G401.6 (cell line): ENCODE measurements around the gene SLC18A2.

Experiments used
- FAIRE-seq: peaks from 2 replicates; lab custom pipeline; 2012; peaks lifted over from hg19 to GRCh38; lab: Jason Lieb, UNC

Gene SLC18A2

DNA sequence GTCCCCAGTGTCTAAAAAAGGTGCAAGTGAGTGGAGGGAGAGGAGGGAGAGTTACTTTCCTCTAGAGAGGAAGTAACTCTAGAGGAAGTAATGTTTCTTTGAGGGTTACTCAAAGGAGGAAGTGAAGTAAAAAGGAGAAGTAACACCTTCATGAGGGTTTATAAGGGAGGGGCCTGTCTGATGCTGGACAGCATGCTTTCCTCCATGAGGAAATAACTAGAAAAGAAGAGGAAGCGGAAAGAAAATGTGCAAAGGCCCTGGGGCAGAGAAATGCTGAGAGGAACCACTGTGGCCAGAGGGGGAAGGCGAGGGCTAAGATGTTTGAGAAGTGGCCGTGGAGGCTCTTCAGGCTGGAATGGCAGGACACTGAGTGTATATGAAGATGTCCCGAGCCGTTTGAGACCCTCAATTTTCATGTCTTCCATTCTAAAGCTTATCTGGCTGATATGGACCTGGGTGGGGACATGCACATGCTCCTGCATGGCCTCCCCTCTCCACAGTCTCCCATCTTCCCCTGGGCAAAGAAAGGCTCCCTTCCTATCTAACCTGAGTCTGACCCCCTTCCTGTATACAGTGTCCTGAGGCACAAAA lies 3.4 kb upstream of the SLC18A2 start:
- no peak for FAIRE-seq

DNA sequence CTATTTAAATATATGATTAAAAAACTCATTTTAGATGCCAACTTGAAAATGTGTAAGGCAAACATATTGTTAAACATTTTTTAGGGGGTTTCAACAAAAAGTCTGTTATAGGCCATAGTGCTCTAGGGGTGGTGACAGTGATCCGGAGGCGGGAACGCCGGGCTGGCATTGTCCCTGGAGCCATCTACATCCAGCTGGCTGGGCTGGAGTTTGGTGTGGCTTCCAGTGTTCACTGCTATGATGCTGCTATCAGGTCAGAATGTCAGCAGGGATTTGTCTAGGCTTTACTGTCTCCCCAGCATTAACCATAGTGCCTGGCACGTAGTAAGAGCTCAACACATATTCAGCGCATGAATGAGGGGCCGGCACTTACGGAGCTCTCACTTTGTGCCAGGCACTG lies 1.9 kb upstream of the SLC18A2 start:
- FAIRE-seq = no peak

DNA sequence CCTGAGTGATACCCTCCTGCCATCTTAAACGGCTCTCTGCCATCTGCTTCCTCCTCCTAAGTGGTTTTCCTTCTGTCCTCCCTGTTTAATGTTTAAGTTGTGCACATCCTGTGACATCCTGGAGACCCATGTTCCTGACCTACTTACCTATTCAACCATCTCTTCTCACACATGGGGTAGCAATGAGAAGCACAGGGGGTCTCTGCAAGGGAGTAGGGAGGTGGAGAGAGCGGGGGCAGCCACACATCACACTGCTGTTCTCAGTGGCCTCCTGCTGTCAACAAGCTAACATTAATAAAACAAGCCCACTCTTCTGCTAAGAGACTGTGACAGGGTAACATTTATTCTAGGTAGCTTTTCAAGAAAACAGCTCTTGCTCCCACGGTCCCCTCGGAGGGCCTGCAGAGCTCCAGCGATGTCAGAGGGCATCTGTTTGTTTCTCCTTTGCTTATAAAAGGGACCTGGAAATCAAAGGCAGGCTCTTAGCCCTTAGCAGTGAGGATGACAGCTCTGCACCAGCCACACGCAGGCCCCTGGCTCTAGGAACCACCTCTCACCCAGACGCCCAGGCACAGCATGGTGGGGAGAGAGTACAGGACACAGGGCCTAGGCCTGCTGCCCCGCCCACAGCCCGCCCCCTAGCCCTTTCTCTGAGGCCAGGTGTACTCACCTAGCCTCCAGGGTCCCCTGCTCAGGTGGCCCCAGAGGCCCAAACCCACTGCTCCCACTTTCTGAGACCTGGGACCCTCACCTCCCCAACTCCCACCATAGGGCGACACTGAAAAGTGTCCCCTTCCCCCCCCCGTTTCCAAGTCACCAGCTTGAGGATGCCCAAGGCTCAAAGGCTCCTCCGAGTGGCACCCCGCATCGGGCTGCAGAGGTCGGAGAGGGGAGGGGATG lies 943 bp upstream of the SLC18A2 start:
- FAIRE-seq = no peak

DNA sequence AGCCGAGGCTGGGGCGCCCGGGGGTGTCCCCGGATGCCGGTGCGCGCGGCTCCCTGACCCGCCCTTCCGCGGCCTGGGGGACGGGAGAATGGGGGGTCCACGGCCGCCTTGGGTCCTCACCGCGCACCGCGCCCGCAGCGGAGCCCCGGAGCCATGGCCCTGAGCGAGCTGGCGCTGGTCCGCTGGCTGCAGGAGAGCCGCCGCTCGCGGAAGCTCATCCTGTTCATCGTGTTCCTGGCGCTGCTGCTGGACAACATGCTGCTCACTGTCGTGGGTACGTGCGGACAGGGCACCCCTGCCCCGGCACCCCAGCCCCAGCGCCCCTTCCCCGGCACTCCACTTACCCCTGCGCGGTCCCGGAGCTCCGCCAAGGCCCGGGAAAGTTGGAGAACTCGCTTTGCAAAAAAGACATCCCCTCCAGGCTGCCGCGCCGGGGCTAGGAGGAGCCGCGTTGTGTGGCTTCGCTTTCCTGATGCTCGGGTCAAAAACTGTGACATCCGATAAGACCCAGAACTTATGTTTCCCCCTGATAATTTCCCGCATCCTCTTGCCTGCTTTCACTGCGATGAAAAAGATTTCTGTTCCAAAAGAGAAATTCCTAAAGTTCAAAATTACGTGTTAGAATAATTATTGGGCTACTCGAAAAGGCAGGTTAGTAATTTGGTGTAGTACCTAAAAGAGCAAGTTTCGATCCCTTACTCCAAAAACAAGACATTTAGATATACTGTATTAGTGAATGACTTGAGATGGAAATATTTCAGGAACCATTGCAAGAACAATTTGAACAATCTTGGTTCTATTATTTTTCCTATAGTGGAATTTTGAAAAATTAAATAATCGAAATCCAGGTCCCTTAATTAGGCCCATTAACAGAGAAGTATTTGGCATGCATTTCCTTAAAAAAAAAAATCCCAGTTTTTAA lies 888 bp downstream of the SLC18A2 start:
- no peak for FAIRE-seq

DNA sequence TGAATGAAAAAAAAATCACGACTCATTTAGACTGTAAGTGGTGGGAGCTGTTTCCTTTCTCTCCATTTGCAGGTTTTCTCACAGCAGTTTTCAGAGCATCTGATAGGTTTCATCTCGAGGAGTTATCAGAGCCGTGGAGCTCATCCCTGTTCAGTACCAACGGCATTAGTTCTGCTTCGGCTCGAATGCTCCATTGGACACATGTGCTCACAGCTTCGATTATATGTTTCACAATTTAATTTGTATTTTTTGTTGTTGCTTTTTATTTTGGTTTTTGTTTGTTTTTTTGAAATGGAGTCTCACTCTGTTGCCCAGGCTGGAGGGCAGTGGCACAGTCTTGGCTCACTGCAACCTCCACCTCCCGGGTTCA lies 1.5 kb downstream of the SLC18A2 start:
- no peak for FAIRE-seq

DNA sequence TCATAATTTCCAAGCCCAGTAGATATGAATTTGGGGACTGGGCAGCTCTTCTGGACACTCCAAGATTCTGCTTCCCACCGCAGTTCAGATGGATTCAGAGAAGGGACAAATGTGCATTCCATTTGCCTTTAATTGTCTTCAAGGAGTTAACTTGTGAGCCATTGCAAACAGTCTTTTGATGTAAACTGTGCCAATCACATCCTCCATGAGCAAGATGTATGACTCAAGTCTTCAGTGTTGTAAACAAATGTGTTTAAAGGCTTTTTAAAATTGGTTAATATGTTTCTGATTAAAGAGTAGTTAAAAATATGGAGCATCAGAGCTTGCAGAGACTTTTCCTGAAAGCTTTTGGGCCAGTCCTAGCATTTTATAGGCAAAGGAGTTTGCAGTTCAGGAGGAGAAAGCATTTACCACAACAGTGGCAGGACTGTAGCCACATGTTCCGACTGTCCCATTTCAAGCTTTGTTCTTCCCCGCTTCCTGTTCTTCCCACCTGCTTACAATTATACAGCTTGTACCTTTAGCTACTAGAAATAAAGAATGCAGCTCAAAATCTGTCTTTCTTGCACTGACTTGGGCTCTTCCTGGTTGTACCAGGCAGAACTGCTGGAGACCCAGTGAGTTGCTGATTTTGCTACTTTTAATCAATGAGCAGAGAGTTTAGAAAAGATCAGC lies 6.2 kb downstream of the SLC18A2 start:
- FAIRE-seq = no peak

DNA sequence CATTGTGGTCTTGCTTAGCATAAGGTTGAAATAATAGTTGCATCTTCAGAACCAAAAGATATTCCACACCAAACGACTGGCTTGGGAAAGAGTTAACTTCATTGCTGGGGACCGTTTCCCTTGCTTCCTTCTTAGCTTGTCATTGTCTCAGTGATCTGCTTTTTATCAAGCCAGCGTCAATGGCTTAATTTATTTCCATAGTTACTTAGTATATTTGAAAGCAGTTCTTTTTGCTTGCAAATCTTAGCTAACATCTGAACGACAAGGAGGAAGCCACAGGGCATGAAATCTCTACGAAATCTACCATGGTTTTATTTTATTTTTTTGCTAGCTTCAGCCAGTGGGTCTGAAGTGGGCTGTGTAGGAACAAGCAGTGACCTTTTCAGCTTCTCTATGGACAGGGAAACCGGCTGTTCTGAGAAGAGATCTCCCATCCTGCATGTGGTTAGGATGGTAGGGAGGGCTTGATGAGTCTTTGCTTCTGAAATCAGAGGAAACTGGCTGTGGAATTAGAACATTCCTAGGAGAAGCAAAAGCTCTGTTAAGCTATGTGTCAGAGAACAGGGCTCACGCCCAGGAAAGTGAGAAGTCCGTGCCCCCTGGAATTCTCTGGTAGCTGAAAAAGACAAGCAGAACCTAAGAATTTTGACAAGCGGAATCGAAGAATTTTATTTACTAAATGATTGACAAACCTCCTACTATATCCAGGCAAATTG lies 8.0 kb downstream of the SLC18A2 start:
- no peak for FAIRE-seq

DNA sequence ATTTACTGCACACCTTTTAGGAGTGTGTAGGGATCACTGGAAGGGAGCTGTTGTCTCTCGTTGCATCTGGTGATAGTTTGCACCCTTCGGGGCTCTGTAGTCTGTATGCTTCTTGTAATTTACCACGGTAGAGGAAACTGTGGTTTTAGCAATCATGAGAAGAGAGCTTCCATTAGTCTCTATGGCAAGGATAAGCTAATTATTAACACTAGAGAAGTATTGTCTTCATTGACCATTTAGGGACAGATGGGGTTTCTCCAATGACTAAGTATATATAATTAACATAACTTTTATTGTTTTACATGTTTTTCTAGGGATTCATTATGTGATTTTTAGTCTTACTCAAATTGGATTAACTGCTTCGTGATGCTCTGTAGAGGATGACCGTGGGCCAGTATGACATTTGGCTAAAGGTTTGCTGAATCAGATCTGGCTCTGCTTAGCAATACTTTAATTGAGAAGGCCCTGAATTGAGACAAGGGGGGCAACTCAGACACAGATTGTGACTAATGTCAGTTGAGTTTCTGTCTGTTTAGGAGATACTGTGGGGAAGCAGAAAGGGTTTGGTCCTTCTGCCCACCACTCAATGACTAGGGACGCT lies 8.7 kb downstream of the SLC18A2 start:
- no peak for FAIRE-seq

DNA sequence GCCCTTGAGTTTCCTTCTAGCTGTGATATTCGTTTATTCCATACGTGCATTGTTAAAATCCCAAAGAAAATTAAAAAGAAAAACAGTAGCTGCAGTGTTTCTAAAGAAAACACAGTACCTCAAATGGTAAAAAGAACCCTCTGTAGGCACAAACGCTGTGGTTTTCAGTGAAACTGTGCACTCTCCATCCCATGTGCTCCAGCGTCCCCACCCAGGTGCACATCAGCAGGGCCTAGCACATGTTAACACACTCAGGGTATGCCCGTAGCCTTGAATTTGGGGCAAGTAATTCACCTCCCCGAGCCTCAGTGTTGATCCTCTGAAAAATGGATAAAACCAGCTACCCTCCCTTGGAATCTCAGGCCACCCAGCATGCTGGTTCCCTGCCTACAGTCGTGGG lies 9.5 kb downstream of the SLC18A2 start:
- no peak for FAIRE-seq

DNA sequence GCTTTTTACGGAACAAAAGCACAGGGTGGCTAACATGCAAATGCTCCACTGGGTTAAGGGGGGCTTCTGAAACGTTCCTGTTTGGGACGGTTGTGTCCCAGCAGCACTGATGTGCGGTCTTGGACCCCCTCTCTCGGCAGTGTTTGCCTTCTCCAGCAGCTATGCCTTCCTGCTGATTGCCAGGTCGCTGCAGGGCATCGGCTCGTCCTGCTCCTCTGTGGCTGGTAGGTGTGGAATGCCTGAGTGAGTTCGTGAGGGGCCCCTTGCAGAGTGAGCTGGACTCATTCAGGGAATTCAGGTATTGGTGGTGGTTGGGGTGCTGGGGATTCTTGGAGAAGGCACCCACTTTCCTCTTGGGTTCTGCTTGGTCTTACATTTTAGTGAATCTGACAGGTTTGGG lies 13.0 kb downstream of the SLC18A2 start:
- FAIRE-seq = no peak

DNA sequence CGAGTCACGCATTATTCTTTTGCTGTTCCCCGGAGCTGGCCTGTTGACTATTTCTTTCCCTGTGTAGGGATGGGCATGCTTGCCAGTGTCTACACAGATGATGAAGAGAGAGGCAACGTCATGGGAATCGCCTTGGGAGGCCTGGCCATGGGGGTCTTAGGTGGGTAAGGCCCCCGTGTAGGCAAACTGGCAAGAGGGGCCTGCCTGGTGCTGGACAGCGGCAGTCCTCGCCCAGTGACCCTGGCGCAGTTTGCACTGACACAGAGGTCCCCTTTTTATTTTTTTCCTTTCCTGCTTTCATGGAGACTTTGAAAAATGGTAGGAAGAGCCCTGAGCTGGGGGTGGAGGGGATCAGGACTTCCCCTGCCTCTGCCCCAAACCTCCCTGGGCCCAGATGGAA lies 13.4 kb downstream of the SLC18A2 start:
- FAIRE-seq = no peak

DNA sequence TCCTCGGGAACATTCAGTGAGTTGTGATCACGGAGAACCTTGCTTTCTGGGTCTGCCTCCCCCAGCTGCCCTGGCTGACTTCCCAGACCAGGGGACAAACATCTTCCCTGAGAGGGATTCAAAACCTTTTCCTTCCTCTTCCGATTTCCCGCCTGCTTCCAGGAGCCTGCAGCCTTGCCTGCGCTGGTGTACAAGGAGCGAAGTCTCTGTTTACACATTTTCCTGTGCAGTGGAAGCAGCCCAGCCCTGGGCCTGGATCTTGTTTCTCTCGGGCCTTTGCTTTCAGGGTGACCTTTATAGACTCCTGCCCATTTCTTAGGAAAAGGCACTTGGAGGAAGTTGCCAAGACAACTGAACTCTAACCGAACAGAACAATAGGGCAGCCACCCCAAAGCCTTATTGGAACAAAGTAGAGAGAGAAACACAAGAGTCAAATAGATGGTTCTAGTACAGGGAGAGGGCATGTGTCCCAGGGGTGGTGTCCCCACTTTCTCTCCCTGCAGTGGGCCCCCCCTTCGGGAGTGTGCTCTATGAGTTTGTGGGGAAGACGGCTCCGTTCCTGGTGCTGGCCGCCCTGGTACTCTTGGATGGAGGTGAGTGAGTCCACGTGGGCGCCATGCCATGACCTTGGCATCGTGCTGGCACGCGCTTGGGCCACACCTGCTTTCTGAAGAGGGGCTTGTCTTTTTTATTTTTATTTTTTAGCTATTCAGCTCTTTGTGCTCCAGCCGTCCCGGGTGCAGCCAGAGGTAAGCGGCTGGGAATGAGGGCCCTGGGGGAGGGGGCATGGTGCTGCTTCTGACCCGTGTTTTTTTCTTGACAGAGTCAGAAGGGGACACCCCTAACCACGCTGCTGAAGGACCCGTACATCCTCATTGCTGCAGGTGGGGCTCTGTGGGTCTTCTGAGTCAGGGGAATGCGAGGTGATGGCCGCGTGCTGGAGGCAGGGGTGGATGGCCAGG lies 14.1 kb downstream of the SLC18A2 start:
- FAIRE-seq = no peak

DNA sequence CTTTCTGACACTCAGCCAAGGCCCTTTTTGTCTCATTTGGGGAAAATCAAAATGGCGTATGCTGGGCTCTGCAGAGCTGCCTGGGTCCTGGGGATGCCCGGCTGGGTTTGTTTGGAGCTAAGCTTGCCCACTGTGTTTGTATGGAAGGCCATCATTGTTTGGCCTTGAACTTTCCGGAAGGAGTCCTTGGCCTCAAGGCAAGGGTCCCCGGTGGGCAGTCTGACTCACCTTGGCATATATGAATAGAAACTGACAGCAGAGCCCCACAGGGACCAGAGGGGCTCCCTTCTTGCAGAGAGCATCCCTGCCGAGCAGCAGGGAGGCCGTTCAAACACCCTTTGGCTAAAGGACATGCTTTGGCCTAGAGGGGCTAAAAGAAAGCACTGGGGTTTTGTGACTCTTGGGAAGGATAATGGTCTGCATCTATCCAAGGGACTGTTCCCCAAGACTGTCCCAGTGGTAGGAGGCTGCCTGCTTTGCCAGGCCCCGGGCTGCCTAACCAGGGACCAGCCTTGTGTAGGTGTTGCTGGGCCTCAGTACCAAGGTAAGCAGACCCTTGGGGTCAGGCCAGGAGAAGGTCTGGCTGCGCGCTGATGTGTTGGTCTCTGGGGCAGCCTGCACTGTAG lies 15.0 kb downstream of the SLC18A2 start:
- FAIRE-seq = no peak

DNA sequence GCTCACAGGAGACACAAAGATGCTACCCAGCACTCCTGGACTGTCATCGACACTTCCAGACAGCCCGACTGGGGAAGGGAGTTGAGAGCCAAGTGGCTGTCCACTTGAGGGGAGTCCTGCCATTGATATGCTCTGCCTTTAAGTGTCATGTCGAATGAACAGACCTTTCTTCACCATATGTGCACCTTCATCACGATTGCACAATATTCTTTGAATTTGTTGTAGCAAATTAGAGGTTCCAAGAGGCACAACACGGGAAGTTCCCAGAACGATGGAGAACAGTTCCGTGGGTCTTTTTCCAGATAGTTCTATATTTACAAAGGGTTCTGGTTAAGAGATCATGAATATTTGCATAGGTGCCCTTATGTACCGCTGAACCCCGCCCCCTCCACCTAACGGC lies 16.0 kb downstream of the SLC18A2 start:
- no peak for FAIRE-seq

DNA sequence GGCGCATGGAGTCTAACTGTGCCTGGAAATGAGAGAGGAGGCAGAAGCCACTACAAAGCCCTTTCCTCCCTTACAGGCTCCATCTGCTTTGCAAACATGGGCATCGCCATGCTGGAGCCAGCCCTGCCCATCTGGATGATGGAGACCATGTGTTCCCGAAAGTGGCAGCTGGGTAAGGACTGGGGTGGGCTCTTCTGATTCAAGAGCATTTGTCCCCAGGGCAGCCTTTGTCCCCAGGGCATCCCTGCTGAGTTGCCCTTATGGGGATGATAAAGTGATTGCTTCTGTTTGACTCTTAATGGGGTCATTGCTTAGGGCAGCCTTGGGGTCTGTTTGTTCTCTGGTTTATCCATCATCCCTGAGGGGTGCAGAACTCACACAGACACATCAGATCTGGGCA lies 16.8 kb downstream of the SLC18A2 start:
- FAIRE-seq = no peak

DNA sequence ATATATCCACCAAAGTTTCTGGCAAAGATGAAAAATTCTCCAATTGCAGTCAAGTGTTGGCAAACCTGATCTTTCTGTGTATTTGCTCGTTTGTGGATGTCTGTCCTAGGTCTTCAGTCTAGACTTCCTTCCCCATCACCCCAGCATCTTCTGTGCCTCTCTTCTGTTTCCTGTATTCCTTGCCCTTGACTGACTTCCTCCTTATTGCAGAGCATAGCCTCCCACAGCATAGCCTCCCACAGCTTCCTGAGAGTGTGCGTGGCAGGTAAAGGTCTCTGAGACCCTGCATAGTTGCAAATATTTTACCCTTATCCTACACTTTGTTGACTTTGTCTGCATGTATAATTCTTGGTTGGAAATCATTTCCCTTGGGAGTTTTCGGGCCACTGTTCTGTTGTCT lies 18.4 kb downstream of the SLC18A2 start:
- no peak for FAIRE-seq

DNA sequence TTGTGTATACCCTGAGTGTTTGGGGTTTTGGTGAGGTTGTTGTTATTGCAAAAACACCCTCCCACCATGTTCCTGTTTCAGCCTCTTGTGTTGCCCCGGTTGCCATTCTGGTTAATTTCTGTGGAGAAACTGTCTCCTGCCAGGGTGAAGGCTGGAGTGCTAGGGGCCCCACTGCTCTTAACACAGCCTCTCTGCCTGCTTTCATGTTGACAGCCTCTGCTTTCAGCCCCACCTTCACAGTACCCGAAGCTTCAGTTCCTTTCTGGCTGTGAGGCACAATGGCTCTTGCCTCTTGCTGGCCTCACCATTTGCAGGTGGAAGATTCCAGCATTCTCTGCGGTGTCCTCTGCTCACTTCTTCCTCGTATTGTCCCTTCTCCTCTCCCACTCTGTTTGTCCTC lies 19.2 kb downstream of the SLC18A2 start:
- FAIRE-seq = no peak

DNA sequence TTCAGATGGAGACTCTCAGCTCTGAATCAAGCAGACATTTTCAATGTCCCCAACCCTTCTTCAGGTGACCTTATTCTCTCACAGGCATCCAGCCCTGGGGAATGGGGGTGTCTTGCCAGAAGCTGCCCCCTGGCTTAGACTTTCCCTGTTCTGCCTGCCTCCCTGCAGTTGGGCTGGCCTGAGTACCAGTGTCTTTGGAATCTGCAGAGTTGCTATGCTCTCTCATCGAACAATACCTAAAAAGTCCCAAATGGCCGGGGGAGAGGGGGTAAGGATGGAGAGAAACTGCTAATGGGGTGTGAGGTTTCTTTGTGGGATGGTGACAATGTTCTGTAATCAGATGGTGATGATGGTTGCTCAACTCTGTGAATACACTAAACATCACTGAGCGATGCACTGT lies 20.6 kb downstream of the SLC18A2 start:
- no peak for FAIRE-seq

DNA sequence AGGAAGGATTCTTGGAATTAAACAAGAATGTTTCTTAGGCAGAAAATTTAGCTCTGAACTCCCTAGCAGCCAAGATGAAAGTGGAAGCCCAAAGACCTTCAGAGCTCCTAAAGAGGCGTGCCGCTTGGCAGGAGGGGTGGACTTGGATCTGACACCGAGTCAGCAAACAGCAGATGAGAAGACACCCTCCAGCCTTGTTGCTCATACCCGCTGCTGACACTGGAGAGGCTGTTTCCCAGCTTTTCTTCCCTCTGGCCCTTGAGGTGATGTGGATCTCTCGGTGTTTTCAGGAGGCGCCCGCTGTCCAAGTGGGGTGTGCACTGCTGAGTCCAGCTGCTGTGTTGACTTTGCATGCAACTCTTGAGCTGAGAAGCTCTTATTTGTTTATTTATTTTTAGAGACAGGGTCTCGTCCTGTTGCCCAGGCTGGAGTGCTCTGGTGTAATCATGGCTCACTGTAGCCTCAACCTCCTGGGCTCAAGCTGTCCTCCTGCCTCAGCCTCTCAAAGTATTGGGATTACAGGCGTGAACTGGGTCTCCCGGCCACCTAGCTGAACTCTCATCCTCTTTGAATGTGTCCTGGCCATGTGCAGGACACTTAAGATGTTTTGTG lies 21.5 kb downstream of the SLC18A2 start:
- no peak for FAIRE-seq
